IgD-negative memory B cell (primary cell): ENCODE data around the gene ACBD6. TPM values are rescaled to one million over a fixed set of nuclear protein-coding genes. Genes with fewer than 3 reads are reported as not detected.

Experiments used
- H3K27ac Mint-ChIP-seq, 3 donors: one replicate each; pipeline ENCODE4 v1.8.0; 2020 to 2022; ENCODE audit warnings: mild to moderate bottlenecking in 3 of 3, mixed read lengths in 3 of 3, moderate library complexity in 1 of 3
- H3K27me3 Mint-ChIP-seq: one replicate; pipeline ENCODE4 v1.8.0; 2021; ENCODE audit warnings: mixed read lengths
- H3K36me3 Mint-ChIP-seq: one replicate; pipeline ENCODE4 v1.8.0; 2020; ENCODE audit warnings: mild to moderate bottlenecking, mixed read lengths
- H3K4me1 Mint-ChIP-seq, 3 donors: one replicate each; pipeline ENCODE4 v1.8.0; 2020 to 2022; ENCODE audit warnings: mixed read lengths in 3 of 3, mild to moderate bottlenecking in 1 of 3
- H3K4me3 Mint-ChIP-seq, 4 donors: one replicate each; pipeline ENCODE4 v1.8.0; 2020 to 2022; ENCODE audit warnings: mild to moderate bottlenecking in 4 of 4, mixed read lengths in 4 of 4, moderate library complexity in 3 of 4
- H3K9me3 Mint-ChIP-seq, 3 donors: one replicate each; pipeline ENCODE4 v1.8.0; 2020 to 2021; ENCODE audit warnings: mixed read lengths in 3 of 3, mild to moderate bottlenecking in 1 of 3
- polyA plus RNA-seq: library from polyadenylated mRNA; unstranded; fragments of 300-500 nt; fragmentation: Illumina TruSeq; gene quantifications from one replicate; pipeline ENCODE4 v1.2.3, GENCODE V29; 2021

Gene ACBD6
- polyA plus RNA-seq, 1 donor from 2014 or later = 41.5 TPM

DNA sequence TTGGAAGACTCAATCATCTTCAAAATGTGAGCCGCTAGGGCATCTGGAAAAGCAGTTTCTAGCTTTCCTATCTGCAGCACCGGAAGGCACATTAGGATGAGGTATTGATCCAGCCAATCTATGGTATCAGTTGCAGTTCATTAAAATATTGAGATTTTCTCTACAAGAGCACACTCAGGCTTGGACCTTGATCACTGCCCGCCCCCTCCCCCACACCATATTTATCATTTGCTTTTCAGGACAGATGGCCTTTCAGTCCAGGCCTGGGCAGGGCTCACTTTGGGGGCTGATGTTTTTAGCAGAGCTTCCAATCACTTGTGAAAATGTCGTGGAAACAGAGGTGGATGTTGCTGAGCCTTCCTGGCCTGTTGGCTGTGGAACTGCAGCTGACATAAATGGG is 254.8 kb downstream of the ACBD6 start:
- Mint-ChIP-seq H3K9me3 (no peaks in the 10 kb centered on the region), H3K4me1 (peaks cover 0 to 2% (median 0%) of the 10 kb centered on the region in 3 donors), H3K27me3 (peaks cover 25% of the 10 kb centered on the region), H3K27ac (no peak overlapping the region), H3K36me3 (no peaks in the 10 kb centered on the region), H3K4me3 (no peak overlapping the region)

DNA sequence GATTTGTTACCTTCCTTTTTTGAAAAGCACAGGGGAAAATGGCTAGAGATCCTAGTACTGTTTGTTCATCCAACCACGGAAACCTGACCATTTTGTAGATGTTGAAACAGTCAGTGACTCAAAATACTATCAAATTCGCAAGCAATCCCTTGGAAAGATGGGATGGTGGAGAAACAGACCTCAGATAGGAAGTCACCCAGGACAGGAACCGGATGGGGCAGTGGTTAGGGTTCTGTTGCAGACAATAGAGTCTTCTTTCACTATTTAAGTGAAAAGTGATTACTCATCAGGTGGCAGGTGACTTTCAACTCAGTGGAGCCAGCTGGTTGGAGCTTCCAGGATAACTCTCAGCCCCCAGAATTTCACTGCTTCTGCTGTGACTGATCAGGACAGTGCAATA is 255.3 kb downstream of the ACBD6 start:
- no peak overlapping the region for H3K4me3 Mint-ChIP-seq
- peaks cover 26% of the 10 kb centered on the region for H3K27me3 Mint-ChIP-seq
- no peak overlapping the region for H3K27ac Mint-ChIP-seq
- no peaks in the 10 kb centered on the region for H3K9me3 Mint-ChIP-seq
- no peaks in the 10 kb centered on the region for H3K4me1 Mint-ChIP-seq
- no peaks in the 10 kb centered on the region for H3K36me3 Mint-ChIP-seq

DNA sequence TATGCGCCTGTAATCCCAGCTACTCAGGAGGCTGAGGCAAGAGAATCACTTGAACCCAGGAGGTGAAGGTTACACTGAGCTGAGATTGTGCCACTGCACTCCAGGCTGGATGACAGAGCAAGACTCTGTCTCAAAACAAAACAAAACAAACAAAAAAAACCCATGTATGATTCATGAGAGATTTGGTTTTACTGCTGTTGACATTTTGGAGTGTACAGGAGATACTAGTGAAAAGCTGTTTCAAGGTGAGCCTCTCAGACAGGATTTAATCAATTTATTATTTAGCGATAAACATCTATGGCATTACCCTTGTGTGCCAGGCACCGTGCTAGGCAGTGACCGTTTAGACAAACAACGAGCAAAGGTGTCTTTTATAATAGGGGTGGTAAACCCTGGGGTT is 255.8 kb downstream of the ACBD6 start:
- no peaks in the 10 kb centered on the region for H3K4me1 Mint-ChIP-seq
- H3K27me3 Mint-ChIP-seq = peaks cover 30% of the 10 kb centered on the region
- no peak overlapping the region for H3K27ac Mint-ChIP-seq

DNA sequence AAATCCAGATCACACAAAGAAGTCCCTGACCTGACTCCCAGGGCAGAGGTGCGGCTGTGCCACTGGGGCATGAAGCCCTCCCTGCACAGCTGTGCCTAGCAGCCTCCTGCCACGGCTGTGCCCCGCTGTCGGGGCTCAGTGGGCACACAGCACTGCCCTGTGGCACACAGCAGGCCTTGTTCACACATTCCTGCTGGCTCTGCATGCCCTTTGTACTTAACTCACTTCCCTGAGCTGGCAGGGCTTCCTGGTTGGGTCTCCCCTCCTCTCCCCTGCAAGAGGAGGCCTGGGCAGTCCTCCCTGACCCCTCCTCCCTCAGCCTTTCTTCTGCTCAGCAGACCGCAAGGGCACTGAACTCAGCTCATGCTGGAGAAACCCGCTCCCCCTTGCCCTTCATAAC is 257.5 kb downstream of the ACBD6 start:
- peaks cover 34% of the 10 kb centered on the region for H3K27me3 Mint-ChIP-seq
- H3K4me3 Mint-ChIP-seq = no peak overlapping the region
- H3K9me3 Mint-ChIP-seq = no peaks in the 10 kb centered on the region
- H3K4me1 Mint-ChIP-seq = no peaks in the 10 kb centered on the region
- H3K36me3 Mint-ChIP-seq = no peaks in the 10 kb centered on the region
- no peak overlapping the region for H3K27ac Mint-ChIP-seq

More for the DNA sequence above, 255.8 kb downstream of the ACBD6 start:
- Mint-ChIP-seq H3K4me3 (no peak overlapping the region), H3K36me3 (no peaks in the 10 kb centered on the region), H3K9me3 (no peaks in the 10 kb centered on the region)

GRCh38 chr1:180243517-180244221 is 258.7 kb downstream of the ACBD6 start:
- H3K9me3 Mint-ChIP-seq = no peaks in the 10 kb centered on the region
- H3K36me3 Mint-ChIP-seq = no peaks in the 10 kb centered on the region
- H3K4me3 Mint-ChIP-seq = no peak overlapping the region
- no peaks in the 10 kb centered on the region for H3K4me1 Mint-ChIP-seq
- H3K27me3 Mint-ChIP-seq = peaks cover 36% of the 10 kb centered on the region
- no peak overlapping the region for H3K27ac Mint-ChIP-seq

DNA sequence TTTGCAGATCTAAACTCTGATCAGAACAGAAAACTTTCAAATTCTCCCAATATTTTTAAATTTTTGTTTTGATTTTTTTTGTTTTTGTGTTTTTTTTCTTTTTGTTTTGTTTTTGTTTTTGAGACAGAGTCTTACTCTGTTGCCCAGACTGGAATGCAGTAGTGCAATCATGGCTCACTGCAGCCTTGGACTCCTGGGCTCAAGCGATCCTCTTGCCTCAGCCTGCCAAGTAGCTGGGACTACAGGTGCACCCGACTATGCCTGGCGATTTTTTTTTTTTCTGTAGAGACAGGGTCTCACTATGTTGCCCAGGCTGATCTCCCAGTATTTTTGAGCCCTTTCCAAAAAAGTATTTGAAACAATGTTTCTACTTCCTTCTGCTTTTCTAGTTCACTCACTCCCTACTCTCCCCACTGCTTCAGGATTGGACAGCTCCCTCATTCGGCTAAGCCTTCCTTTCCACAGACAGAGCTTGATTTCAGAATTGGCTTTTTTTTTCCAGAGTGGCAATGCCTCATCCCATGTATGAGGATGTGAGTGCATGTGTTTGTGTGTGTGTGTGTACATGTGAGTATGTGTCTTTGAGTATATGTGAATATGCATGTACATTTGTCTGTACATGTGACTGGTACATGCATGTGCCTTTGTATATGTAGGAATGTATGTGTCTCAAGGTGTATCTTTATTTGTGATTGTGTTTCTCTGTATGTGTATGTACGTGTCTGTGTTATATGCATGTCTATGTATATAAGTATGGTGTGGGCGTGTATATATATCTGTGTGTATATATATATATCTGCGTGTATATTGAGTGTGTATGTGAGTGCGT is 260.4 kb downstream of the ACBD6 start:
- Mint-ChIP-seq H3K4me3 (no peak overlapping the region), H3K9me3 (no peaks in the 10 kb centered on the region), H3K36me3 (no peaks in the 10 kb centered on the region), H3K27me3 (peaks cover 46% of the 10 kb centered on the region), H3K4me1 (no peaks in the 10 kb centered on the region), H3K27ac (no peak overlapping the region)

GRCh38 chr1:180239145-180240096 is 263.0 kb downstream of the ACBD6 start:
- Mint-ChIP-seq H3K27me3 (peaks cover 63% of the 10 kb centered on the region), H3K9me3 (no peaks in the 10 kb centered on the region), H3K4me3 (peak overlapping the region in 1 of 4 donors; percentile 19), H3K4me1 (peaks cover 3 to 6% (median 5%) of the 10 kb centered on the region in 3 donors), H3K27ac (no peak overlapping the region), H3K36me3 (no peaks in the 10 kb centered on the region)

DNA sequence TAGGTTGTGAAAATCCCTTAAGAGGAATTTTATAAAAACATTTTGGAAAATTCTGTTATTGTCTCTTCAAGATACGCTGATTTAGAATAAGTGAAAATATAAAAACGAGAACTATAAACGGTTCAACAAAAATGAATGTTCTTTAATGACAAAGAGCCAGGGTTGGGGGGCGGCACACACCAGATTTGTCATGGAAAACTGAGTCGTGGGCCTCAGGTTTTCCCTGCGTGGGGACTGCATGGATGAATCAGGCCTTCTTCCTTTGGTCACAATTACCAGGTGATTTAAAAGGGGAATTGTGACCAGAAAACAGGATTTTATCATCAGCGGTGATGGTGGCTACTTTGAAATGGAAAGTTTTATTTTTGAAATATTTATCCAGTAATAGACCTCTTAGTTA is 263.7 kb downstream of the ACBD6 start:
- H3K4me3 Mint-ChIP-seq = no peak overlapping the region

More for the DNA sequence above, 263.7 kb downstream of the ACBD6 start:
- Mint-ChIP-seq H3K9me3 (peaks cover 0 to 2% (median 0%) of the 10 kb centered on the region in 3 donors), H3K27me3 (peaks cover 66% of the 10 kb centered on the region), H3K36me3 (no peaks in the 10 kb centered on the region), H3K27ac (no peak overlapping the region), H3K4me1 (peaks cover 6 to 12% (median 8%) of the 10 kb centered on the region in 3 donors)

Other genes starting within 250 kb of the ACBD6 start
- not detected for gene OVAAL, start 56.4 kb upstream of the ACBD6 start, polyA plus RNA-seq
- gene XPR1, start 129.4 kb upstream of the ACBD6 start, polyA plus RNA-seq = 5.7 TPM